Activated B cell treated with CpG ODN at 0.5 μM for 24 hours (primary cell): ENCODE results near the gene MESP2. TPM values are rescaled to one million over a fixed set of nuclear protein-coding genes. Genes with fewer than 3 reads are reported as not detected.
"Not testable (repeated sequence)": the region's sequence is repeated elsewhere in the genome, so short reads cannot be mapped to it uniquely, and the experiment has no call there.

Experiments
- ATAC-seq: fragments of 200-7000 bp; cut with Tn5 transposase; one replicate; pipeline ENCODE4 v1.10.0; 2021; ENCODE audit warnings: low read depth, mild to moderate bottlenecking, moderate library complexity
- CTCF ChIA-PET: fragments of 350-600 bp; sonication (Branson Sonifier 250); formaldehyde crosslinking; loops from one replicate; lab custom pipeline; 2021; ENCODE audit warnings: antibody characterized with exemption; lab: Charles Lee
- POLR2A ChIA-PET: fragments of 350-600 bp; sonication (Branson Sonifier 250); formaldehyde crosslinking; loops from one replicate; lab custom pipeline; 2021; ENCODE audit warnings: antibody characterized with exemption; lab: Charles Lee
- DNase-seq: peaks from one replicate; pipeline ENCODE4 v3.0.0; 2022
- H3K27ac Mint-ChIP-seq: one replicate; pipeline ENCODE4 v1.8.0; 2020; ENCODE audit warnings: mixed read lengths
- H3K27me3 Mint-ChIP-seq: one replicate; pipeline ENCODE4 v1.8.0; 2021; ENCODE audit warnings: mixed read lengths
- H3K36me3 Mint-ChIP-seq: one replicate; pipeline ENCODE4 v1.8.0; 2021; ENCODE audit warnings: low read depth, mixed read lengths
- H3K4me1 Mint-ChIP-seq: one replicate; pipeline ENCODE4 v1.8.0; 2021; ENCODE audit warnings: mixed read lengths
- H3K4me3 Mint-ChIP-seq: one replicate; pipeline ENCODE4 v1.8.0; 2020; ENCODE audit warnings: mild to moderate bottlenecking, mixed read lengths
- H3K9me3 Mint-ChIP-seq: one replicate; pipeline ENCODE4 v1.8.0; 2020; ENCODE audit warnings: mixed read lengths
- intact Hi-C: fragments of 100-400 bp; cut with micrococcal nuclease; formaldehyde crosslinking; loops from one replicate; pipeline ENCODE4 v1.15.1; 2024
- total RNA-seq: library from RNA; stranded (reverse); gene quantifications from 2 replicates; pipeline ENCODE4 v1.2.3, GENCODE V29; 2022
- TF ChIP-seq, protein P1 (sequence below): fragments of 200-600 bp; IDR thresholded peaks from one replicate; pipeline ENCODE4 v1.8.0; 2022; ENCODE audit warnings: antibody characterized with exemption, mild to moderate bottlenecking

Gene MESP2
- total RNA-seq, 1 donor from 2014 or later, result 0.40 TPM

GRCh38 chr15:89781055-89781454 lies 4.9 kb downstream of the MESP2 start:
- ChIA-PET CTCF (interaction anchor here (1.2 to 1.5 kb wide), 3 partner anchors 20 to 95 kb away, joined by 4 to 7 read pairs (median 7); no protein-coding TSS in a partner anchor), POLR2A (interaction anchor here (0.6 to 1.7 kb wide), 7 partner anchors 20 to 607 kb away, joined by 3 to 9 read pairs (median 4); partner anchors contain the start of gene IQGAP1)
- Mint-ChIP-seq H3K9me3 (no peaks in the 10 kb centered on the region), H3K4me1 (peaks cover 40% of the 10 kb centered on the region), H3K27me3 (no peaks in the 10 kb centered on the region), H3K4me3 (peak overlapping the region; percentile 62), H3K36me3 (no peaks in the 10 kb centered on the region), H3K27ac (peak overlapping the region; percentile 76)
- ATAC-seq, result peak; percentile 51
- intact Hi-C loops, result no loop called here
- DNase-seq, result no peak
- TF ChIP-seq, protein P1, sequence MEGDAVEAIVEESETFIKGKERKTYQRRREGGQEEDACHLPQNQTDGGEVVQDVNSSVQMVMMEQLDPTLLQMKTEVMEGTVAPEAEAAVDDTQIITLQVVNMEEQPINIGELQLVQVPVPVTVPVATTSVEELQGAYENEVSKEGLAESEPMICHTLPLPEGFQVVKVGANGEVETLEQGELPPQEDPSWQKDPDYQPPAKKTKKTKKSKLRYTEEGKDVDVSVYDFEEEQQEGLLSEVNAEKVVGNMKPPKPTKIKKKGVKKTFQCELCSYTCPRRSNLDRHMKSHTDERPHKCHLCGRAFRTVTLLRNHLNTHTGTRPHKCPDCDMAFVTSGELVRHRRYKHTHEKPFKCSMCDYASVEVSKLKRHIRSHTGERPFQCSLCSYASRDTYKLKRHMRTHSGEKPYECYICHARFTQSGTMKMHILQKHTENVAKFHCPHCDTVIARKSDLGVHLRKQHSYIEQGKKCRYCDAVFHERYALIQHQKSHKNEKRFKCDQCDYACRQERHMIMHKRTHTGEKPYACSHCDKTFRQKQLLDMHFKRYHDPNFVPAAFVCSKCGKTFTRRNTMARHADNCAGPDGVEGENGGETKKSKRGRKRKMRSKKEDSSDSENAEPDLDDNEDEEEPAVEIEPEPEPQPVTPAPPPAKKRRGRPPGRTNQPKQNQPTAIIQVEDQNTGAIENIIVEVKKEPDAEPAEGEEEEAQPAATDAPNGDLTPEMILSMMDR, result no peak

GRCh38 chr15:89781891-89782618 lies 5.9 kb downstream of the MESP2 start:
- Mint-ChIP-seq H3K4me3 (peak overlapping the region; percentile 33), H3K36me3 (no peaks in the 10 kb centered on the region), H3K4me1 (peaks cover 39% of the 10 kb centered on the region), H3K9me3 (no peaks in the 10 kb centered on the region), H3K27me3 (no peaks in the 10 kb centered on the region), H3K27ac (peak overlapping the region; percentile 76)
- ChIA-PET CTCF (interaction anchor here (1.2 to 1.5 kb wide), 3 partner anchors 21 to 93 kb away, joined by 3 to 7 read pairs (median 7); no protein-coding TSS in a partner anchor), POLR2A (interaction anchor here (0.6 to 1.7 kb wide), 7 partner anchors 21 to 626 kb away, joined by 3 to 10 read pairs (median 3); partner anchors contain the start of gene ANPEP)
- TF ChIP-seq, protein P1, result no peak
- peak; percentile 74 for ATAC-seq
- no peak for DNase-seq
- intact Hi-C loops, result loop anchor here (2.0 kb wide), 1 partner anchor 69 kb away; no protein-coding TSS in a partner anchor

DNA sequence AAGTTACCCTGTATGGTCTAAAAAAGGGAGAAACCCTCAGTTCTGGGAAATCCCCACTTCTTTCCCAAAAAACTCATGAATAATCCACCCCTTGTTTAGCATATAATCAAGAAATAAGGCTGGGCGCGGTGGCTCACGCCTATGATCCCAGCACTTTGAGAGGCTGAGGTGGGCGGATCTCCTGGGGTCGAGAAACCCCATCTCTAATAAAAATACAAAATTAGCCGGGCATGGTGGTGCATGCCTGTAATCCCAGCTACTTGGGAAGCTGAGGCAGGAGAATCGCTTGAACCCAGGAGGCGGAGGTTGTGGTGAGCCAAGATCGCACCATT lies 6.5 kb downstream of the MESP2 start:
- not testable (repeated sequence) for ATAC-seq, H3K27me3 Mint-ChIP-seq, H3K36me3 Mint-ChIP-seq, H3K9me3 Mint-ChIP-seq, DNase-seq
- POLR2A ChIA-PET, result interaction anchor here (0.6 to 1.7 kb wide), 4 partner anchors 21 to 65 kb away, joined by 3 to 6 read pairs (median 4); partner anchors contain the start of gene ANPEP
- Mint-ChIP-seq H3K4me3 (peak overlapping the region; percentile 33), H3K4me1 (peaks cover 38% of the 10 kb centered on the region), H3K27ac (peak overlapping the region; percentile 76)
- intact Hi-C loops, result loop anchor here (2.0 kb wide), 1 partner anchor 68 kb away; no protein-coding TSS in a partner anchor
- CTCF ChIA-PET, result interaction anchor here (1.2 to 2.6 kb wide), 2 partner anchors 22 to 92 kb away, joined by 3 to 11 read pairs; no protein-coding TSS in a partner anchor

GRCh38 chr15:89783111-89783860 lies 7.2 kb downstream of the MESP2 start:
- peak overlapping the region; percentile 76 for H3K27ac Mint-ChIP-seq
- H3K4me1 Mint-ChIP-seq, result peaks cover 38% of the 10 kb centered on the region
- no peaks in the 10 kb centered on the region for H3K27me3 Mint-ChIP-seq
- ATAC-seq (no peak), DNase-seq (no peak)
- POLR2A ChIA-PET, result interaction anchor here (0.6 to 1.0 kb wide), 3 partner anchors 22 to 116 kb away, joined by 4 to 12 read pairs (median 6); no protein-coding TSS in a partner anchor
- H3K4me3 Mint-ChIP-seq, result no peak overlapping the region
- TF ChIP-seq, protein P1, result no peak
- intact Hi-C loops, result loop anchor here (2.0 kb wide), 1 partner anchor 68 kb away; no protein-coding TSS in a partner anchor
- CTCF ChIA-PET, result interaction anchor here (1.2 to 2.6 kb wide), 2 partner anchors 22 to 92 kb away, joined by 3 to 11 read pairs; no protein-coding TSS in a partner anchor
- H3K9me3 Mint-ChIP-seq, result peaks cover 4% of the 10 kb centered on the region
- no peaks in the 10 kb centered on the region for H3K36me3 Mint-ChIP-seq
